ENCODE measurements around the gene IL1RAPL1.

Gene IL1RAPL1

DNA sequence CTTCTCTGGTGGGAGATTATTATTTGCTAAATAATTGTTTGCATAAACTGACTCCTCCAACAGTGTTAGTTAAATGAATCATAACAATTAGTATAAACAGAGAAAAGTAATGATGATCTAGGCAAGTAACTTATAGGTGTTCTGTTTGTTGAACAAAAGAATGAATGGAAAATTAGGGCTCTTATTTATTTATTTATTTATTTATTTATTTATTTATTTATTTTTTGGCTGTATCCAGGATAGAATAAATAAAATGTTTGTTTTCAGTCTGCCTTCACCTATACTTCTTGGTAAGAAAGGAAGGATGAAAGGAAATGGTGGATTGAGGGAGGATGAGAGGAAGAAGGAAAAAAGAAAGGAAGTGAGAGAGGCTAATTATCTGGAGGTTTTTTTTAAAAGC lies 1066.5 kb downstream of the IL1RAPL1 start:
- Histone ChIP-seq H3K9me3 (no peaks in the 10 kb centered on the region), H3K4me3 (ENCODE audit: low read depth, low read length) (no peak overlapping the region), H3K4me1 (no peaks in the 10 kb centered on the region), H3K36me3 (no peaks in the 10 kb centered on the region), H3K27me3 (no peaks in the 10 kb centered on the region)
- DNase-seq, result no peak
- TF ChIP-seq, protein P1, sequence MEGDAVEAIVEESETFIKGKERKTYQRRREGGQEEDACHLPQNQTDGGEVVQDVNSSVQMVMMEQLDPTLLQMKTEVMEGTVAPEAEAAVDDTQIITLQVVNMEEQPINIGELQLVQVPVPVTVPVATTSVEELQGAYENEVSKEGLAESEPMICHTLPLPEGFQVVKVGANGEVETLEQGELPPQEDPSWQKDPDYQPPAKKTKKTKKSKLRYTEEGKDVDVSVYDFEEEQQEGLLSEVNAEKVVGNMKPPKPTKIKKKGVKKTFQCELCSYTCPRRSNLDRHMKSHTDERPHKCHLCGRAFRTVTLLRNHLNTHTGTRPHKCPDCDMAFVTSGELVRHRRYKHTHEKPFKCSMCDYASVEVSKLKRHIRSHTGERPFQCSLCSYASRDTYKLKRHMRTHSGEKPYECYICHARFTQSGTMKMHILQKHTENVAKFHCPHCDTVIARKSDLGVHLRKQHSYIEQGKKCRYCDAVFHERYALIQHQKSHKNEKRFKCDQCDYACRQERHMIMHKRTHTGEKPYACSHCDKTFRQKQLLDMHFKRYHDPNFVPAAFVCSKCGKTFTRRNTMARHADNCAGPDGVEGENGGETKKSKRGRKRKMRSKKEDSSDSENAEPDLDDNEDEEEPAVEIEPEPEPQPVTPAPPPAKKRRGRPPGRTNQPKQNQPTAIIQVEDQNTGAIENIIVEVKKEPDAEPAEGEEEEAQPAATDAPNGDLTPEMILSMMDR (IDR thresholded peaks at IDR 0.05; ENCODE audit: low read depth, low read length), result no peak

DNA sequence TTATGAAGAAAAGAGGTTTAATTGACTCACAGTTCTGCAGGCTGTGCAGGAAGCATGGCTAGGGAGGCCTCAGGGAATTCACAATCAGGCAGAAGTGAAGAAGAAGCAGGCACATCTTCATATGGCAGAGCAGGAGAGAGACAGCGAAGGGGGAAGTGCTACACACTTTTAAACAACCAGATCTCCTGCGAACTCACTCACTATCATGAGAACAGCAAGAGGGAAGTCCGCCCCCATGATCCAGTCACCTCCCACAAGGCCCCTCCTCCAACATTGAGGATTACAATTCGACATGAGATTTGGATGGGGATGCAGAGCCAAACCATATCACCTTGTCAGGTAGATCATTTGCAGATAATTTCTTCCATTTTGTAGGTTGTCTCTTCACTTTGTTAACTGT lies 1072.7 kb downstream of the IL1RAPL1 start:
- H3K4me3 ChIP-seq (ENCODE audit: low read depth, low read length), result no peak overlapping the region
- H3K36me3 ChIP-seq, result no peaks in the 10 kb centered on the region
- no peaks in the 10 kb centered on the region for H3K27me3 ChIP-seq
- no peaks in the 10 kb centered on the region for H3K9me3 ChIP-seq
- no peak for DNase-seq
- TF ChIP-seq, protein P1 (IDR thresholded peaks at IDR 0.05; ENCODE audit: low read depth, low read length), result no peak
- no peaks in the 10 kb centered on the region for H3K4me1 ChIP-seq

DNA sequence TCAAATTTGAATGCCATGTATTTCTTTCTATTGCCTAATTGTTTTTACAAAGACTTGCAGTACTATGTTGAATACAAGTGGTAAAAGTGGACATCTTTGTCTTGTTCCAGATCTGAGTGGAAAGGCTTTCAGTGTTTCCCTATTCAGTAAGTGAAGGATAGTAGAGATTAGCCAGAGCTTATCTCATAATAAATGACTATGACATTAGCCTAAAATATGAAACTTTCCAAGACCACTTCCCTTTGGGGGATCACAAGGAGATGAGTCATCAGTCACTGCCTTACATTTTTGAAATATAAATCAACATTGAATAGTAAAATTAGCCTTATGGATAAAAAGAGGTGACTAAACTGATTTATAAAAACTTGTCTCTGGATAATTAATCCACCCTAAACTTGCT lies 1074.0 kb downstream of the IL1RAPL1 start:
- Histone ChIP-seq H3K9me3 (no peaks in the 10 kb centered on the region), H3K4me1 (no peaks in the 10 kb centered on the region), H3K27me3 (no peaks in the 10 kb centered on the region), H3K36me3 (no peaks in the 10 kb centered on the region), H3K4me3 (ENCODE audit: low read depth, low read length) (no peak overlapping the region)
- no peak for DNase-seq
- TF ChIP-seq, protein P1 (IDR thresholded peaks at IDR 0.05; ENCODE audit: low read depth, low read length), result no peak

DNA sequence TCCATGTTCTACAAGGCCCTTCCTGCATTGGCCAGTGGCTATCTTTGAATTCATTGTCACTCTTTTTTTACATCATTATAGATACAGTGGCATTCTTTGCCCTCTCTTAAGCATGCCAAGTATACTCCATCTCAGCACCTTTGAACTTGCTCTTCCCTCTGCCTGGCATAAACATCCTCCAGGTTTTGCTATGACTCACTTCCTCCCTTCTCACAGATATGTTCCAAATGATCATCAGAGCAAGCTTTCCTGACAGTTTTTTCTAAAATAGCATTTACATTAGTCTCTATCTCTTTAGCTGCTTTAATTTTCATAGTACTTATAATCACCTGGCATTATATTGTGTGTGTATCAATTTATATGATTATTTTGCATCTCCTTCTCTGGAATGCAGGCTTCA lies 1074.9 kb downstream of the IL1RAPL1 start:
- Histone ChIP-seq H3K9me3 (no peaks in the 10 kb centered on the region), H3K27me3 (no peaks in the 10 kb centered on the region), H3K36me3 (no peaks in the 10 kb centered on the region), H3K4me1 (no peaks in the 10 kb centered on the region), H3K4me3 (ENCODE audit: low read depth, low read length) (no peak overlapping the region)
- no peak for DNase-seq
- TF ChIP-seq, protein P1 (IDR thresholded peaks at IDR 0.05; ENCODE audit: low read depth, low read length), result no peak

DNA sequence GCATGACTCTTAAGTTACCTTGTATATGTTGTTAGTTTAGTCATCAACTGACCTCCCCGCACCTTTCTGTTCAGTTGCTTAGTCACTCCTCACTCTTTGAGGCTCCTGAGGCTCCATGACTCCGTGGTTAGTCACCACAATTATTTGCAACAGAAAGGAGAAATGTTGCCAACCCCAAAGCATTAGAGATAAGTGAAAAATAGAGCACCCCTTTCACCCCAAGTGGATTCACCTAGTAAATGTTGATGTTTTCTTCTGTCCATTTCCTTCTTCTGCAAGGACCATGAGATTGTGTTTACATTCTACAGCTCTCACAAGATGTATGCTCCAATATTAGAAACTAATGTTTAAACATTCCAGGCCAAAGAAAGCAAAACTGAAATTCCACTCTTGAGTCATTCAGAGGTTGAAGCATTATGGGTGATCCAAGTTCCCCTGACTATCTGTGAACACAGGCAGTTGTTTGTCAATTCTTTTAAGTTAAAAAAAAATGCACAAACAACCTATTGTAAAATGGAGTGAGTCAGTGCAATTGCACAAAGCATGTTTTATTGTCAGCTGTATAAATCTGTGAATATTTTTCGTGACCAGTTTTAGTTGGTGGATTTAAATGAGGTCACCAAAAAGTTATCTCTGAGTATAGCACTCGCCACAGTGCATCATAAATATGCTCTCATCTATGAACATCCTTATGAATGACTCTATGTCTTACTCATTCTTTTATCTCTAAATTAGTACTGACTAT lies 1075.7 kb downstream of the IL1RAPL1 start:
- no peaks in the 10 kb centered on the region for H3K4me1 ChIP-seq
- H3K4me3 ChIP-seq (ENCODE audit: low read depth, low read length), result no peak overlapping the region
- no peaks in the 10 kb centered on the region for H3K9me3 ChIP-seq
- H3K27me3 ChIP-seq, result no peaks in the 10 kb centered on the region
- no peaks in the 10 kb centered on the region for H3K36me3 ChIP-seq
- TF ChIP-seq, protein P1 (IDR thresholded peaks at IDR 0.05; ENCODE audit: low read depth, low read length), result no peak
- DNase-seq, result no peak

DNA sequence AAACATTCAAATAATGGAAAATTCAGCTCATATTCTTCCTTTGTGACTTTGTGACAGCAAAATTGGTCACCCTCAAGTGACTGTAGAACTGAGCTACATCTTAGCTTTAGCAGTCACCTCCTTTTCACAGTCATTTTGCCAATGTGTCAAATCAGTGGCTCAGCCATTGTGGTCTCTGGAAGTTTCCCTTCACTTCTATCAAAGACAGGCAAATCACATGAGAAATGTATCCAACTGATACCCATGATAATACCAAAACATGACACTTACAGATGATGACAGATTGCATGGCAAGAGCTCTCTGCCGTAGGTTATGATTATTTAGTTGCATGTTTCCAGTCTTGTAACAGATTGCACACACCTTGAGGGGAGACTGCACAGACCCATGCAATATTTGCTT lies 1078.3 kb downstream of the IL1RAPL1 start:
- Histone ChIP-seq H3K4me3 (ENCODE audit: low read depth, low read length) (no peak overlapping the region), H3K9me3 (no peaks in the 10 kb centered on the region), H3K36me3 (no peaks in the 10 kb centered on the region), H3K4me1 (no peaks in the 10 kb centered on the region), H3K27me3 (no peaks in the 10 kb centered on the region)
- no peak for DNase-seq
- TF ChIP-seq, protein P1 (IDR thresholded peaks at IDR 0.05; ENCODE audit: low read depth, low read length), result no peak
